ENCODE data around the gene IFI27L1.

DNA sequence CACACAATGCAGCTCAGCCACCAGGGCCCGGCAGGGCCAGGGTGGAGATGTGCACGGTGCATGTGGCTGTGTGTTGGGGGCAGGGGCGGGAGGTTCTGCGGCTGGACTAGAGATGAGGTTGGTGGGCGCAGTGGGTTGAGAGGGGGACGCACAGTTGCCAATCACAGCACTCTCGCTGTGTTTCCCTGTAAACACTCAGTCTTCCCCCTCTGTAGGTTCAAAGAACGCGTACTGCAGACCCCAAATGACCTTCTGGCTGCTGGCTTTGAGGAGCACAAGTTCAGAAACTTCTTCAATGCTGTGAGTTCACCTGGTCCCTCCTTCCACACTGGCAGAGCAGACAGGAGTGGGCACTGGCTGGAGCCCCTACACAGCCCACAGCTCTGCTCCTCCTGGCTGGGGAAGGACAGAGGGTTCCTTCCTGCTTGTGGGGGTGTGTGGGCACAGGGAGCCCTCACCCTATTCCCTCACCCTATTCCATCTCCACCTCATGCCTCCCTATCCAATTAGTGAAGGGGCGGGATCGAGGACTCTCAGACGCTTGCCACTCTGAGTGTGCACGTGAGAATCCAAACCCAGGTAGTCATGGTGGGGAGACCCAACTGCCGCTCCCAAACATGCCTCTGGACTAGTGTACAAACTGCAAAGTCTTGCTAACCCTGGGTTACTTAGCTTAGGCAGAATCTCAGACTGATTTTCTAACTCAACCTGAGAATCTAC is 37.2 kb upstream of the IFI27L1 start:
- TF ChIP-seq, protein P1, sequence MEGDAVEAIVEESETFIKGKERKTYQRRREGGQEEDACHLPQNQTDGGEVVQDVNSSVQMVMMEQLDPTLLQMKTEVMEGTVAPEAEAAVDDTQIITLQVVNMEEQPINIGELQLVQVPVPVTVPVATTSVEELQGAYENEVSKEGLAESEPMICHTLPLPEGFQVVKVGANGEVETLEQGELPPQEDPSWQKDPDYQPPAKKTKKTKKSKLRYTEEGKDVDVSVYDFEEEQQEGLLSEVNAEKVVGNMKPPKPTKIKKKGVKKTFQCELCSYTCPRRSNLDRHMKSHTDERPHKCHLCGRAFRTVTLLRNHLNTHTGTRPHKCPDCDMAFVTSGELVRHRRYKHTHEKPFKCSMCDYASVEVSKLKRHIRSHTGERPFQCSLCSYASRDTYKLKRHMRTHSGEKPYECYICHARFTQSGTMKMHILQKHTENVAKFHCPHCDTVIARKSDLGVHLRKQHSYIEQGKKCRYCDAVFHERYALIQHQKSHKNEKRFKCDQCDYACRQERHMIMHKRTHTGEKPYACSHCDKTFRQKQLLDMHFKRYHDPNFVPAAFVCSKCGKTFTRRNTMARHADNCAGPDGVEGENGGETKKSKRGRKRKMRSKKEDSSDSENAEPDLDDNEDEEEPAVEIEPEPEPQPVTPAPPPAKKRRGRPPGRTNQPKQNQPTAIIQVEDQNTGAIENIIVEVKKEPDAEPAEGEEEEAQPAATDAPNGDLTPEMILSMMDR (IDR thresholded peaks at IDR 0.05), result no peak
- no peak for TF ChIP-seq EZH2 (IDR thresholded peaks at IDR 0.05; ENCODE audit: borderline replicate concordance, insufficient read depth, low read depth, low read length, poor library complexity, severe bottlenecking)

All from B cell (primary cell).